Measurements from ENCODE around the gene CPA2.
"Not testable (repeated sequence)": the region's sequence is repeated elsewhere in the genome, so short reads cannot be mapped to it uniquely, and the experiment has no call there.

Gene CPA2

GRCh38 chr7:130309986-130310385, 43.3 kb downstream of the CPA2 start:
- DNase-seq (ENCODE audit: low read depth in 2 of 2): no peak

- DNase-seq (ENCODE audit: low read depth in 2 of 2): no peak
Measured at GRCh38 chr7:130314305-130314704, 47.6 kb downstream of the CPA2 start.

DNA sequence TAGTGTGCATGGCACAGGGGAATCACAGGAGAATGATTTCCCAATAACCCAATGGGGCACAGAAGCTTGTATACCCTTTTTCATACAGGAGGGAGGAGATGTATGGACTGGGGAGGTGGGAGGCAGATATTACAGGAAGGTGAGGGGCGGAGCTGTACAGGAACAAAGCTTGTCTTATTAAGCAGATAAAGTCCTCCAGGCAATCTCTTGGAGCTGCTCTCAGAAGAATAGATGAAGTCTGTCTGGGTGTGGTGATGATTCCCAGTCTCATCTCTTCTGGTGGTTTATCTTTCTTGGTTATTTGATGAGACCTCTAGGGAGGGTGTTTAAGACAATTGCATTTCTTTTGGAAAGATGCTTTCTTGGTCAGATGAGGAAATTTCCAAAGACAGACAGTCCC, 52.9 kb downstream of the CPA2 start:
- no peak for DNase-seq (ENCODE audit: low read depth in 2 of 2)

DNA sequence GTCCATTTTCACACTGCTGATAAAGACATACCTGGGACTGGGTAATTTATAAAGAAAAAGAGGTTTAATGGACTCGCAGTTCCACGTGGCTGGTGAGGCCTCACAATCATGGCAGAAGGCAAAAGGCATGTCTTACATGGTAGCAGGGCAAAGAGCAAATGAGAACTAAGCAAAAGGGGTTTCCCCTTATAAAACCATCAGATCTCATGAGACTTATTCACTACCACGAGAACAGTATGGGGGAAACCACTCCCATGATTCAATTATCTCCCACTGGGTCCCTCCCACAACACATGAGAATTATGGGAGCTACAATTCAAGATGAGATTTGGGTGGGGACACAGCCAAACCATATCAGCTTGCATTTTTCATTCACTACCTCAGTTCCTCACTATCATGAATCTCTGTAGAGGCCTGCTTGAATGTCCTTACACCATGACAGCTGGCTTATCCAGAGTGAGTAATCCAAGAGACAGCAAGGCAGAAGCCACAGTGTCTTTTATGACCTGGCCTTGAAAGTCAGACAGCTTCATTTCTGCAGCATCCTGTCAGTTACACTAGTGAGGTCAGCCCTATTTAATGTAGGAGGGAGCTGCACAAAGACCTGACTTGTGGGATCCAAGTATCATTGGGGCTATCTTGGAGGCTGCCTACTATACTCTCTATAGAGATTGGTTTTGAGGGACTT, 55.0 kb downstream of the CPA2 start:
- not testable (repeated sequence) for DNase-seq (ENCODE audit: low read depth in 2 of 2)

DNA sequence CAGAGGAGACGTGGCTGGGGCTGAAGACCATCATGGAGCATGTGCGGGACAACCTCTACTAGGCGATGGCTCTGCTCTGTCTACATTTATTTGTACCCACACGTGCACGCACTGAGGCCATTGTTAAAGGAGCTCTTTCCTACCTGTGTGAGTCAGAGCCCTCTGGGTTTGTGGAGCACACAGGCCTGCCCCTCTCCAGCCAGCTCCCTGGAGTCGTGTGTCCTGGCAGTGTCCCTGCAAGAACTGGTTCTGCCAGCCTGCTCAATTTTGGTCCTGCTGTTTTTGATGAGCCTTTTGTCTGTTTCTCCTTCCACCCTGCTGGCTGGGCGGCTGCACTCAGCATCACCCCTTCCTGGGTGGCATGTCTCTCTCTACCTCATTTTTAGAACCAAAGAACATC, 56.0 kb downstream of the CPA2 start:
- no peak for DNase-seq (ENCODE audit: low read depth in 2 of 2)

DNA sequence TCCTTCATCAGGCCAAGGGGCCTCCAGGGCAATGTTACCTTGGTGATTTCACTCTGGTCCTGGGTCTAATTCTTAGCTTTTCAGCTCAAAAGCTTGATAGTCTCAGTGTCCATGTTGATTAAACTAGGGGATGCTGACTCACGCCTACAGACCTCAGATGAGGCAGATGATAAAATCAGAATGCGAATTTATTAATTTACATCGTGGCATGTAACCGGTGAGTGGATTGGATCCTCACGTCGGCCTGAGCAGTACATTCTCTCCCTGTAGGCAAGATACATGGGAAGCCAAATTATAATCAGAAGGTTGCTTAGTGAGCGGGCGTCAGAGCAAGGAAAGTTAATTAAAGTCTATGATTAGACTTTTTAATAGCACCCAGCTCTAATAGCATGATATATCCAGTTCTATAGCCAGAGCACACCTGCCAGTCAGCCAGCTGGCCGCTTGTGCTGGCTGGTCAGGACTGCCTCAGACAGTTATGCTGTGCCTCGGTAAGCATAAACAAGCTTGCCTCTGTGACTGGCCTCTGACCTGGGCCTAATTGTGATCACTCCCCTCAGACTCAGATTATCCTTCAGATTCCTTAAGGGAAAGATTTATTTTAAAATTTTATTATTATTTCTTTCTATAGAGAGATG, 57.8 kb downstream of the CPA2 start:
- DNase-seq (ENCODE audit: low read depth in 2 of 2): no peak

DNA sequence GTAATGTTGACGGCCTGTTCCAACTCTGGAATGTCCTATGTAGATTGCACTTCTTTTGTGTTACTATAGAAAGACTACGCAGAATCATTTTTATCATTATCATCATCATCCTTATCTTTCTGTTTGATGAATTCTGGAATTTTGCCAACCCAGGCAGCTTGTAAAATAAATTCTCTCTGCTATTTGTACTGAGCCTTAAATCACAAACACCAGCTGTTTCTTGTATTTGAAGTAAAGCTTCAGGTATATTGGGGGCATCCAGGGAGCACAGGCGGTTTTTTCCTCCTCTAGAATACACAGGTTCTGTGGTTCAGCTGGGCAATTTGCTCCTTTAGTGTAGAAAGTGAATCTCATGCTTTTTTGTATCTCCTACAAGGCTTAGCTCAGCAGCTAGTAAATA, 63.0 kb downstream of the CPA2 start:
- DNase-seq (ENCODE audit: low read depth in 2 of 2): no peak

DNA sequence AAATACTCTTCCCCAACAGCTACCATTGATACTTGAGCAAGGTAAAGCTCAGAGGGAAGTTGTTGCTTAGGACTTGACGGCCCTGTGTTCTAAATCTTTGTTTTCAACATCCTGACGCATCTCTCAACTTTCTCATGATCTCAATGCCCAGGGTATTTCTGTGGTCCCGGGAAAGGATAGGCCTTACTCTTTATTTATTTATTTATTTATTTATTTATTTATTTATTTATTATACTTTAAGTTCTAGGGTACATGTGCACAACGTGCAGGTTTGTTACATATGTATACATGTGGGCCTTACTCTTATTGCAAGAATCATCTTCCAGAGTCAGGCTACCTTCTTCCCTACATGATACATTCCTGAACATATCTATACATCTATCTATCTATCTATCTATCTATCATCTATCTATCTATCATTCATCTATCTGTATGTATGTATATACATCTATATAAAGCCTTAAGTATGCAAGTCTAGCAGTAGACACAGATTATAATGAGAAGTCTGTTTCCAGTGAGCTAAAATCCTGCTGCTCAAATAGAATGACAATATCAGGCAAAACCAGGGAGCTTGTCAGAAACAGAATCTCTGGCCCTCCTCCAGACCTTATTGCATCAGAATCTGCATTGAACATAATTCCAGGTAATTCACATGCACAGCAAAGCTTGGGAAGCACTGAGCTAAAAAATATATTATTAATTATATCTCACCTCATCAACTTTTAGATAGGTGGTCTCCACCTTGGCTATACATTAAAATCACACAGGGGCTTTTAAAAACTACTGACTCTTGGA, 65.8 kb downstream of the CPA2 start:
- no peak for DNase-seq (ENCODE audit: low read depth in 2 of 2)

DNA sequence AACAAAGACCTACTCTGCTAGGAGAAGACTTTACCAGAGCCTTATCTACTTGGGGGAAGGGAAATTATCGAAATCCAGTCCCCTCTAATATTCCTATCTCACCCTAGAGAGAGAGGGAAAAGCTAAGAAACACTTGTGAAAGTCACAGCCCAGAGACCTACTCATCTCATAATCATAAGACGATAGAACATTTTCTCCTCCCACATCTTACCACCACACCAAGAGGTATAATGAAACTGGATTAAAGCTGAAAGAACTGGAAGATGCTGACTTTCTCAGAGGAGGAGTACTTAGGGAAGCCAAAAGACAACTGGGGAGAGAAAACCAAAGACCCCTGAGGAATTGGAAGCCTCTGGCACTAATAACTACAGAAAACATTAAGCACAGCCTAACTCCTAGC, 67.2 kb downstream of the CPA2 start:
- DNase-seq (ENCODE audit: low read depth in 2 of 2): no peak

GRCh38 chr7:130334274-130334673, 67.6 kb downstream of the CPA2 start:
- DNase-seq (ENCODE audit: low read depth in 2 of 2): no peak

DNA sequence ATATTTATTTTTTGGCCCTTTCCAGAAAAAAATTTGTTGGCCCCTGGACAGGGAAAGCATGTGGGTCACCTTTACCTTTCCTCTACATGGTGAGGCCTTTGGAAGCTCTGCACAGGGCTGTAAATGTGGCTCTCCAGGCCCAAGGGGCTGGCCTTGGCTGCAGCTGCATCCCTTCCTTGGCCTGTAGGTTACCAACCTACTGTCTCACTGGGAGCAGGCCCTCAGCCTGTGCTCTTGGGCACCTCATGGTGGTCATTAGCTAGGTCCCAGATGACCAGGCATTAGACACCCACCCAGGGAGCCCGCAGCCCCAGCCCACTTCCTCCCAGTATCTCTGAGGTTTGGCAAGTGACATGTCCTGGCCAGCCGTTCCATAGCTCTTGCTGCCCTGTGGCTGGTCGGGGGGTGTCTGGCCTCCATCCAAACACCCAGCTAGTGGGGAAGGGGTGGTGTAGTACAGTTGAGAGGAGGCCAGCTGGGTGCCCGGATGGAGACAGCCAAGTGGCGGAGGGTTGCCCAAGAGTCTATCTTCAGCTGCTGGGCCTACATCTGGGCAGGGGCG, 70.8 kb downstream of the CPA2 start:
- DNase-seq (ENCODE audit: low read depth in 2 of 2): no peak

GRCh38 chr7:130338233-130338632, 71.6 kb downstream of the CPA2 start:
- no peak for DNase-seq (ENCODE audit: low read depth in 2 of 2)

Data from stimulated activated CD4-positive, alpha-beta T cell treated with anti-CD3 and anti-CD28 coated beads, Interleukin-1b, Interleukin-23, amount 100 ng/mL, for 1 hour (primary cell).